KMS-11 (cell line): ENCODE results near the gene TMEM17.

Experiments
- H2AFZ ChIP-seq: fragments of 200-600 bp; sonication (generic); 2 replicates; pipeline ENCODE4 v1.6.1; 2016; ENCODE audit warnings: antibody characterized with exemption, mixed run types, low read depth
- H3K27ac ChIP-seq: fragments of 200-600 bp; sonication (generic); 2 replicates; pipeline ENCODE4 v1.6.1; 2016; ENCODE audit warnings: mild to moderate bottlenecking, mixed run types
- H3K27me3 ChIP-seq: fragments of 200-600 bp; sonication (generic); 2 replicates; pipeline ENCODE4 v1.6.1; 2017; ENCODE audit warnings: mild to moderate bottlenecking, low read depth, mixed run types, moderate library complexity; ENCODE audit not compliant: insufficient read depth
- H3K36me3 ChIP-seq: fragments of 200-600 bp; sonication (generic); 2 replicates; pipeline ENCODE4 v1.6.1; 2017; ENCODE audit warnings: mild to moderate bottlenecking, mixed run types; ENCODE audit not compliant: insufficient read depth
- H3K4me1 ChIP-seq: fragments of 200-600 bp; sonication (generic); 2 replicates; pipeline ENCODE4 v1.6.1; 2016; ENCODE audit warnings: mild to moderate bottlenecking, low read depth, mixed run types; ENCODE audit not compliant: poor library complexity, severe bottlenecking
- H3K4me2 ChIP-seq: fragments of 200-600 bp; sonication (generic); 2 replicates; pipeline ENCODE4 v1.7.0; 2016; ENCODE audit warnings: mild to moderate bottlenecking, mixed run types
- H3K4me3 ChIP-seq: fragments of 200-600 bp; sonication (generic); IDR thresholded peaks from 2 replicates; pipeline ENCODE4 v1.6.1; 2017; ENCODE audit warnings: low read depth, low read length, mixed read lengths; ENCODE audit not compliant: insufficient read depth
- H3K79me2 ChIP-seq: fragments of 200-600 bp; sonication (generic); 2 replicates; pipeline ENCODE4 v1.6.1; 2016; ENCODE audit warnings: low read depth, mixed run types; ENCODE audit not compliant: insufficient read depth
- H3K9ac ChIP-seq: fragments of 200-600 bp; sonication (generic); 2 replicates; pipeline ENCODE4 v1.6.1; 2016; ENCODE audit warnings: mild to moderate bottlenecking, mixed run types
- H4K20me1 ChIP-seq: fragments of 200-600 bp; sonication (generic); 2 replicates; pipeline ENCODE4 v1.6.1; 2016; ENCODE audit warnings: mild to moderate bottlenecking, mixed run types; ENCODE audit not compliant: insufficient read depth
- TF ChIP-seq, protein P1 (sequence below): fragments of 200-600 bp; sonication (generic); conservative IDR thresholded peaks from 2 replicates; pipeline ENCODE4 v1.6.1; 2017; ENCODE audit warnings: low read depth, mild to moderate bottlenecking, antibody characterized with exemption, low read length, moderate library complexity, mixed read lengths

TMEM17 gene, protein sequence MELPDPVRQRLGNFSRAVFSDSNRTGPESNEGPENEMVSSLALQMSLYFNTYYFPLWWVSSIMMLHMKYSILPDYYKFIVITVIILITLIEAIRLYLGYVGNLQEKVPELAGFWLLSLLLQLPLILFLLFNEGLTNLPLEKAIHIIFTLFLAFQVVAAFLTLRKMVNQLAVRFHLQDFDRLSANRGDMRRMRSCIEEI

DNA sequence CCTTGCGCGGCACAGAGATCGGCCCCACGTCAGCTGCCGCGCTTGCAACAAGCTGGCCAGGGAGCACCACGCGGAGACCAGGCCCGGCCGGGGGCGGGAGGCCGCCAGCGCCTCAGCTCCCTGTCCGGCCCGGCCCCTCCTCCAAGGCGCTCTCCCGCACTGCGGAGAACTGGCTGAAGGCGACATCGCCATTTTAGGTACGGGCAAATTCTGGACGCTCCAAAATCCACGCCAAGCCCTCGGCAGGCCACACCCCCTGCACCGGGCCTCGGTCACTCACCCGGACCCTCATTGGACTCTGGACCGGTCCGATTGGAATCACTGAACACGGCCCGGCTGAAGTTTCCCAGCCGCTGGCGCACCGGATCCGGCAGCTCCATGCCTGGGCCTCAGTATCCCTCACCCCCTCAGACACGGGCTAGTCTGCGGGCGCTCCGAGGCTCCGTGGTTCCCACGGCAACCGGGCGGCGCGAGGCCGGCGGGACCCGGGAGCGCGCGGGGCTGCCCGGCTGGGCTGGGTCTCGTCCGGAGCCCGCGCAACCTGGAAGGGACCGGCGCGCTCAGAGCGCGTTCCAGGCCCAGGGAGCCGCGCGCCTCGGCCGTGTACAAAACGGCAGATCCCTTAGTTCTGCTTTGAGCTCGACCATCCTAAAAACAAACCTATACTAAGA, at the start of gene TMEM17:
Gene TMEM17 (minus strand): TSS at position 446 of the 671 bp plus-strand sequence. CDS start 66 bp downstream, at position 380.
- H3K36me3 ChIP-seq: no peaks in the 10 kb centered on the region
- peak within 1 kb of the TSS; percentile 30 for H3K4me2 ChIP-seq
- peak within 1 kb of the TSS; percentile 88 for H3K4me3 ChIP-seq
- peak within 1 kb of the TSS; percentile 18 for H3K27ac ChIP-seq
- no peaks in the 10 kb centered on the region for H4K20me1 ChIP-seq
- H3K27me3 ChIP-seq: no peaks in the 10 kb centered on the region
- H3K4me1 ChIP-seq: no peaks in the 10 kb centered on the region
- TF ChIP-seq, protein P1, sequence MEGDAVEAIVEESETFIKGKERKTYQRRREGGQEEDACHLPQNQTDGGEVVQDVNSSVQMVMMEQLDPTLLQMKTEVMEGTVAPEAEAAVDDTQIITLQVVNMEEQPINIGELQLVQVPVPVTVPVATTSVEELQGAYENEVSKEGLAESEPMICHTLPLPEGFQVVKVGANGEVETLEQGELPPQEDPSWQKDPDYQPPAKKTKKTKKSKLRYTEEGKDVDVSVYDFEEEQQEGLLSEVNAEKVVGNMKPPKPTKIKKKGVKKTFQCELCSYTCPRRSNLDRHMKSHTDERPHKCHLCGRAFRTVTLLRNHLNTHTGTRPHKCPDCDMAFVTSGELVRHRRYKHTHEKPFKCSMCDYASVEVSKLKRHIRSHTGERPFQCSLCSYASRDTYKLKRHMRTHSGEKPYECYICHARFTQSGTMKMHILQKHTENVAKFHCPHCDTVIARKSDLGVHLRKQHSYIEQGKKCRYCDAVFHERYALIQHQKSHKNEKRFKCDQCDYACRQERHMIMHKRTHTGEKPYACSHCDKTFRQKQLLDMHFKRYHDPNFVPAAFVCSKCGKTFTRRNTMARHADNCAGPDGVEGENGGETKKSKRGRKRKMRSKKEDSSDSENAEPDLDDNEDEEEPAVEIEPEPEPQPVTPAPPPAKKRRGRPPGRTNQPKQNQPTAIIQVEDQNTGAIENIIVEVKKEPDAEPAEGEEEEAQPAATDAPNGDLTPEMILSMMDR: no peak
- H3K9ac ChIP-seq: peak within 1 kb of the TSS; percentile 37; the same call in 1 of the 2 replicates
- peak within 1 kb of the TSS; percentile 74 for H2AFZ ChIP-seq
- no peaks in the 10 kb centered on the region for H3K79me2 ChIP-seq

DNA sequence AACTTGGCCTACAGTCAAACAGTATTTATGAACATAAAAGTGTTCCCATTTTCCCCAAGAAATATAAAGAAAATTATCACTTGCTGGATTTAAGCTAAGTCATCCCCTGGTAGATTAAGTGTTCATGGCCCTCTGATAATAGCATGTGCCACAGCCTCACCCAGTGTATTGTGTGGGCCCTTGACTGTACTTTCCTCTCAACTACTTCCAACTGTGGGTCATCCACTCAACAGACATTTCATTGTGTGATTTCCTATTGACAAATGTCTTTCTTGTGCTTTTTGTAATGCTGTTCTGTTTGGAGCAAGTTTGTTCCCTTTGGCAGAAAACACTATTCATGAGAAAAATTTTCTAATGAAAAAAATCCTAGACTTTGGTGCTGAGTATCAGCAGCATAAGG, 48.4 kb upstream of the TMEM17 start:
- Histone ChIP-seq H3K4me1 (no peaks in the 10 kb centered on the region), H3K27ac (no peak overlapping the region), H2AFZ (no peak overlapping the region), H3K4me2 (no peak overlapping the region), H3K36me3 (no peaks in the 10 kb centered on the region), H3K79me2 (no peaks in the 10 kb centered on the region), H4K20me1 (no peaks in the 10 kb centered on the region), H3K9ac (no peak overlapping the region), H3K4me3 (no peak overlapping the region), H3K27me3 (no peaks in the 10 kb centered on the region)
- TF ChIP-seq, protein P1: no peak

DNA sequence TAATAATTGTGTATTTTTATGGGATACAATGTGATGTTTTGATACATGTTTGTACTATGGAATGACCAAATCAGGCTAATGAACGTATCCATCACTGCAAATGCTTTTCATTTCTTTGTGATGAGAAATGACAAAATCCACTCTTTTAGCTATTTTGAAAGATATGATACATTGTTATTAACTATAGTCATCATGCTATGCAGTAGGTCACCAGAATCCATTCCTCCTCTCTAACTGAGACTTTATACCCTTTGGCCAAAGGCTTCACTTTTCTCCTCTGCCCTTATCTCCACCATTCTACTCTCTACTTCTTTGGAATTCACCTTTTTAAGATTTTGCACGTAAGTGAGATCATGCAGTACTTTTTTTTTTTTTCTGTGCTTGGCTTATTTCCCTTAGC, 44.5 kb upstream of the TMEM17 start:
- Histone ChIP-seq H3K9ac (no peak overlapping the region), H3K4me3 (no peak overlapping the region), H3K4me1 (no peaks in the 10 kb centered on the region), H3K36me3 (no peaks in the 10 kb centered on the region), H2AFZ (no peak overlapping the region), H3K79me2 (no peaks in the 10 kb centered on the region), H4K20me1 (no peaks in the 10 kb centered on the region), H3K27me3 (no peaks in the 10 kb centered on the region), H3K27ac (no peak overlapping the region), H3K4me2 (no peak overlapping the region)
- TF ChIP-seq, protein P1: no peak

DNA sequence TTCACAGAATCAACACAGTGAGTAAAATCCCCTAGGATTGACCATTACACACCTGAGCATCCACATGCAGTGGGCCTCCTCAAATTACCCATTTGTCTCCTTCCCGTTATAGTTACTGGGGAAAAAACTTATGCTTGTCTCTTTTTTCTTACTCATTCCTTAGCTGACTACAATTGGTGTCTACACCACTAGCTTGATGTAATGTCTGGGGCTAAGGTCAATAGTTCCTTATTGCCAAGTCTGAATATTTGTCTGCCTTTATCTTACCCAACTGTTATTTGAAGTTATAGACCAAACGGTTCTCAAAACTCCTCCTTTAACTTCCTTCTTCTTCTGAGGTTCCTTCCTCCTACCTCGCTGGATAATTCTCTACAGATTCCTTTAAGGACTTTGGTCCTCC, 41.9 kb upstream of the TMEM17 start:
- Histone ChIP-seq H3K4me1 (no peaks in the 10 kb centered on the region), H3K9ac (no peak overlapping the region), H3K79me2 (no peaks in the 10 kb centered on the region), H3K4me3 (no peak overlapping the region), H3K27ac (no peak overlapping the region), H3K36me3 (no peaks in the 10 kb centered on the region), H2AFZ (no peak overlapping the region), H4K20me1 (no peaks in the 10 kb centered on the region), H3K27me3 (no peaks in the 10 kb centered on the region), H3K4me2 (no peak overlapping the region)
- TF ChIP-seq, protein P1: no peak
